Hematopoietic multipotent progenitor cell treated with erythropoietin and hydrocortisone succinate and interleukin-3 and kit ligand, for 17 days (in vitro differentiated cells): ENCODE results near the gene POLE.

Source experiments
- DNase-seq: peaks from one replicate; pipeline ENCODE4 v3.0.0-alpha.2; 2015; ENCODE audit warnings: low spot score

POLE gene

DNA sequence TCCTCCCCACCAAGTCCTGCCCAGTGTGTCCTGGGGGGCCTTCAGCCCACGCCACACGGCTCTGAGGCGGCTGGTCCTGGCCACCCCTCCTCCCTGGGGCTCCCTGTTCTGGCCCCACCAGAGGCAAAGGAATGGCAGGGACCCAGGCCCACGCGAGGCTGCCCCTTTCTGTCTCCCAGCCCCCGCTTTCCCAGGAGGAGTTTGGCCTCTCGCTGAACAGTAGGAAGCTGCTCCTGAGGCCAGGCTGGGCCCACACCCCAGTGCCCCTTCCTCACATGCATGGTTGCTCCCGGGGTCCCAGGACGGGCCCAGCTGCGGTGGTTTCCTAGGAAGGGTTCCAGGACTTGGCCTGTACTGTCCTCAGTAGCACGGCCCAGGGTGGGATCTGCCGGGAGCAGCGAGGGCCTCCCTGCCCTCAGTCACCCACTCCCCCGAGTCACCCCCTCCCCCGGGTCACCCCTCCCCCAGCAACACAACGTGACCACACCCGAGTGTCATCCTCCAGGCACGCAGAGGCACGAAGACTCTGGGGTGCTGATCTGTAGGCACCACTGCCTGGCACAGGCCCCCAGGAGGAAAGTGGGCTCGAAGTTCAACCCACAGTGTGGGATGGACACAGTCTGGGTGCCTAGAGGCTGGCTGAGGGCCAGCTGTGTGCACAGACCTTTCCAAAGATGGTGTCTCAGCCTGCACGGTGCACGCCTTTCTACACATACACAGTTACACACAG is 109.8 kb downstream of the POLE start:
- DNase-seq, result no peak

DNA sequence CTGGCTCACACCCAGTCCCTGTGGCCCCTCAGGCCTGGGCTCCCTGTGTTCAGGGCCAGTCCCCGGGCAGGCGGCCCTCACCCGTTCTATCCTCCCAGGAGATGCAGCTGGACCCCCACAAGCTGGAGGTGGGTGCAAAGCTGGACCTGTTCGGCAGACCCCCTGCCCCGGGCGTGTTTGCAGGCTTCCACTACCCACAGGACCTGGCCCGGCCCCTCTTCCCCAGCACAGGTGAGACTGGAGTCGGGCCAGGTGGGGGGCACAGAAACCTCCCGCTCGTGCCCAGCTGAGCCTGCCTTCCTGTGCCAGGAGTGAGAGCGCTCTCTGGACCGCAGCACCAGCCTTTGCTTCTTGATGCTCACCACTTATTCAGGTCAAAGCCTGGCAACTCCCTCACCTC is 110.4 kb downstream of the POLE start:
- no peak for DNase-seq

DNA sequence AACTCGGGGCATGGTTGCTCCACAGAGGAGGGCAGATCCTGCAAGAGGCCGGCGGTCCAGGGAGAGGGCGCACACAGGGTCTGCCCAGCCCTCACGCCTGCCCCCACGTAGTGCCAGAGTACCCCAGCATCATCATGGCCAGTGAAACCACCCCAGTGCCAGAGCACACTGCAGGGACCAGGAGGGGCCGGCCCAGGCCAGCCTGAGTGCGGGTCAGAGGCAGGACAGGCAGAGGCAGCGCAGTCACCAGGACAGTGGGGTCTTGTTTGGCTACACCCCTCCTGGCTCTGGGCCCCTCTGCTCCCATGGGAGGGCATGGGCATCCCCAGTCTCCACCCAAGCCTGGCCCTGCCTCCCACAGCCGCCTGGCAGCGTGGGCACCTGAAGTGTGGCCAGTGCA is 111.5 kb downstream of the POLE start:
- no peak for DNase-seq

DNA sequence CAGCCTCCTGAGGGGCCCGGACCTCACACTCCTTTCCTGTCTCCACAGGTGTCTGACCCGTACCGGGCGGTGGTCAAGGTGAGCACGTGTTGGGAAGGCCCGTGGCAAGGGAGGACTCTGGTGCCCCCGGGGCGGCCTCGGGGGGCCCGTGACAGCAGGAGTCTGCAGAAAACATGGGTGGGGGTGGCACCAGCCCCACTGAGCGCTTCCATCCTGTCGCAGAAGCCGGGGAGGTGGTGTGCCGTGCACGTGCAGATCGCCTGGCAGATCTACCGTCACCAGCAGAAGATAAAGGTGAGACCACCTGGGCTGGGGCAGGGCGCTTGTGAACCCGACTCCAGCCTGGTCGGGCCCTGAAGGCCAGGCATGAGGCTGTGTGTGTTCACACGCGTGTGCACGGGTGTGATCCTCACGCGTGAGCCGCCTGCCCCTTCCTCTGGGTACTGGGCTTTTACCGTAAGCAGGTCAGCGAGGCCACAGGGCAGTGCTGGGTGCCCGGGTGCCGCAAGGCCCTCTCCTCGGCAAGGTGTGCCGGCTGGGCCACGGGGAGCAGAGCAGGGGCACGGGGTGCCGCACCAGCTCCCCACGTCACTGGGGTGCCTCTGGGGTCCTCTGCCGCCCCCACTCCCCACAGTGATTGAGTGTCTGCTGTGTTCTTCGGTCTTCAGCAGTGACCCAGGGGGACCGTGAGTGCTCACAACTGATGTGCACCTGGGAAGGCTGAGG is 112.7 kb downstream of the POLE start:
- no peak for DNase-seq
